Retinal pigment epithelial cell (primary cell): ENCODE data around the gene RAP1GAP.

ENCODE experiments used
- DNase-seq: peaks from one replicate; pipeline ENCODE4 v3.0.0-alpha.2; 2010; ENCODE audit warnings: low read depth
- H3K4me3 ChIP-seq: 2 replicates; pipeline ENCODE4 v1.5.1; 2011; ENCODE audit warnings: mild to moderate bottlenecking, low read length, control low read depth, moderate library complexity
- CTCF ChIP-seq: conservative IDR thresholded peaks from 2 replicates; pipeline ENCODE4 v1.5.1; 2011; ENCODE audit warnings: low read depth, low read length, control low read depth, inconsistent platforms

RAP1GAP gene

GRCh38 chr1:21691739-21692138, 22.6 kb upstream of the RAP1GAP start:
- H3K4me3 ChIP-seq = no peak overlapping the region
- no peak for DNase-seq
- no peak for TF ChIP-seq CTCF

GRCh38 chr1:21689661-21690372, 20.7 kb upstream of the RAP1GAP start:
- DNase-seq = no peak
- no peak for TF ChIP-seq CTCF
- H3K4me3 ChIP-seq = no peak overlapping the region

GRCh38 chr1:21687081-21687529, 17.9 kb upstream of the RAP1GAP start:
- H3K4me3 ChIP-seq = no peak overlapping the region
- no peak for DNase-seq
- TF ChIP-seq CTCF = no peak

- TF ChIP-seq CTCF = no peak
- H3K4me3 ChIP-seq = no peak overlapping the region
- DNase-seq = no peak
Observed at GRCh38 chr1:21685946-21686678, 17.0 kb upstream of the RAP1GAP start.

GRCh38 chr1:21681426-21681825, 12.3 kb upstream of the RAP1GAP start:
- TF ChIP-seq CTCF = no peak
- H3K4me3 ChIP-seq = no peak overlapping the region
- no peak for DNase-seq

- no peak for DNase-seq
- TF ChIP-seq CTCF = no peak
- no peak overlapping the region for H3K4me3 ChIP-seq
Observed at GRCh38 chr1:21680918-21681317, 11.8 kb upstream of the RAP1GAP start.

- DNase-seq = no peak
- H3K4me3 ChIP-seq = no peak overlapping the region
- TF ChIP-seq CTCF = no peak
Observed at GRCh38 chr1:21680381-21680780, 11.2 kb upstream of the RAP1GAP start.
